Ovary (tissue), 9 donors: ENCODE measurements around the gene TBCEL. TPM values are rescaled to one million over a fixed set of nuclear protein-coding genes. Genes with fewer than 3 reads are reported as not detected.

Source experiments
- DNase-seq, 5 donors: peaks; one replicate each; pipeline ENCODE4 v3.0.0-alpha.2; 2019 to 2020
- H3K27ac ChIP-seq, 2 donors: fragments of 200-600 bp; one replicate each; pipeline versions ENCODE4 v1.5.1 to v1.8.0; 2019 to 2022
- H3K27me3 ChIP-seq: fragments of 200-600 bp; one replicate; pipeline ENCODE4 v1.8.0; 2022
- H3K36me3 ChIP-seq: fragments of 200-600 bp; sonication (generic); one replicate; pipeline ENCODE4 v1.5.1; 2019
- H3K4me1 ChIP-seq: one replicate; pipeline ENCODE4 v1.8.1; 2013; ENCODE audit warnings: mild to moderate bottlenecking, moderate library complexity; ENCODE audit not compliant: insufficient read depth
- H3K4me3 ChIP-seq: fragments of 200-600 bp; sonication (generic); one replicate; pipeline ENCODE4 v1.5.1; 2017
- H3K9me3 ChIP-seq, 2 donors: fragments of 200-600 bp in 1 of 2; sonication (generic) in 1 of 2; one replicate each; pipeline versions ENCODE4 v1.5.1 to v1.8.1; 2013 to 2019; ENCODE audit warnings: mild to moderate bottlenecking in 1 of 2, moderate library complexity in 1 of 2
- EP300 ChIP-seq: sonication (generic); formaldehyde crosslinking; IDR thresholded peaks from one replicate; pipeline ENCODE4 v1.6.1; 2017; ENCODE audit warnings: antibody characterized with exemption
- POLR2A ChIP-seq: fragments of 450-650 bp; IDR thresholded peaks from one replicate; pipeline ENCODE4 v1.6.1; 2017; ENCODE audit warnings: antibody characterized with exemption, mild to moderate bottlenecking, moderate library complexity
- WGBS, 3 donors: extraction: QIAGEN DNeasy Blood & Tissue Kit in 1 of 3; methylation state at CpG; one replicate each; pipeline versions ENCODE4 v1.1.5 to v1.1.7; 2013 to 2017; 5-methylcytosine and 5-hydroxymethylcytosine counted together
- intact Hi-C, 4 donors: fragments of 100-400 bp; cut with DNase I; formaldehyde crosslinking; loops; one replicate each; pipeline versions ENCODE4 v1.11.0 to v1.15.1; 2022 to 2023
- polyA plus RNA-seq, 2 donors: library from polyadenylated mRNA; stranded (reverse); fragments of 200-250 nt in 1 of 2; fragments of 350-450 nt in 1 of 2; fragmentation: Illumina TruSeq in 1 of 2; extraction: RNeasy Lipid Tissue Mini Kit (QIAGEN cat#74804) in 1 of 2; gene quantifications; one replicate each; pipeline ENCODE4 v1.2.3, GENCODE V29; 2013 to 2014
- total RNA-seq, 7 donors: library from RNA; depleted of rRNA in 2 of 7; stranded (reverse); fragments of >200 nt in 2 of 7; fragmentation: NEBNext Ultra II Directional in 3 of 7; extraction: Animal tissue kit (Norgen Biotek cat#: 25700) in 3 of 7; gene quantifications; one replicate each; pipeline versions ENCODE4 v1.1.0 to v1.2.4, GENCODE V29; 2016 to 2023
- TF ChIP-seq, protein P1 (sequence below), 3 donors: fragments of 450-650 bp in 2 of 3; fragments of 200-600 bp in 1 of 3; IDR thresholded peaks; one replicate each; pipeline versions ENCODE4 v1.5.1 to v1.8.0; 2016 to 2022; ENCODE audit warnings: antibody characterized with exemption in 3 of 3, mild to moderate bottlenecking in 1 of 3
- donor health status: DM: no; HTN: no; CAD: no; lungs with moderate emphysema.
- donor health status: DM: no; HTN: no; CAD: no.
- donor health status: Bipolar disorder and iron deficiency.
- donor health status: DM: yes; HTN: yes; CAD: no.
- donor health status: DM: no; HTN: no; CAD: no.
- donor health status: DM: yes; HTN: yes; CAD: no.

The TBCEL gene
- total and polyA plus RNA-seq, 9 donors, result 9.1 to 79.3 (median 45.8) TPM

GRCh38 chr11:120994091-120994859 lies 29.6 kb upstream of the TBCEL start:
- H3K36me3 ChIP-seq, result no peaks in the 10 kb centered on the region
- 28 to 40% (median 35%) methylated on average over 1 of the region's 1 CpG for WGBS, 3 donors
- no peak for DNase-seq
- H3K4me3 ChIP-seq, result no peak overlapping the region
- TF ChIP-seq EP300 (no peak), POLR2A (no peak)
- TF ChIP-seq, protein P1, sequence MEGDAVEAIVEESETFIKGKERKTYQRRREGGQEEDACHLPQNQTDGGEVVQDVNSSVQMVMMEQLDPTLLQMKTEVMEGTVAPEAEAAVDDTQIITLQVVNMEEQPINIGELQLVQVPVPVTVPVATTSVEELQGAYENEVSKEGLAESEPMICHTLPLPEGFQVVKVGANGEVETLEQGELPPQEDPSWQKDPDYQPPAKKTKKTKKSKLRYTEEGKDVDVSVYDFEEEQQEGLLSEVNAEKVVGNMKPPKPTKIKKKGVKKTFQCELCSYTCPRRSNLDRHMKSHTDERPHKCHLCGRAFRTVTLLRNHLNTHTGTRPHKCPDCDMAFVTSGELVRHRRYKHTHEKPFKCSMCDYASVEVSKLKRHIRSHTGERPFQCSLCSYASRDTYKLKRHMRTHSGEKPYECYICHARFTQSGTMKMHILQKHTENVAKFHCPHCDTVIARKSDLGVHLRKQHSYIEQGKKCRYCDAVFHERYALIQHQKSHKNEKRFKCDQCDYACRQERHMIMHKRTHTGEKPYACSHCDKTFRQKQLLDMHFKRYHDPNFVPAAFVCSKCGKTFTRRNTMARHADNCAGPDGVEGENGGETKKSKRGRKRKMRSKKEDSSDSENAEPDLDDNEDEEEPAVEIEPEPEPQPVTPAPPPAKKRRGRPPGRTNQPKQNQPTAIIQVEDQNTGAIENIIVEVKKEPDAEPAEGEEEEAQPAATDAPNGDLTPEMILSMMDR (IDR thresholded peaks at IDR 0.05), result no peak
- H3K4me1 ChIP-seq, result no peaks in the 10 kb centered on the region
- H3K9me3 ChIP-seq, result no peaks in the 10 kb centered on the region
- no peak overlapping the region for H3K27ac ChIP-seq
- H3K27me3 ChIP-seq, result no peaks in the 10 kb centered on the region
- intact Hi-C loops, result no loop called here

DNA sequence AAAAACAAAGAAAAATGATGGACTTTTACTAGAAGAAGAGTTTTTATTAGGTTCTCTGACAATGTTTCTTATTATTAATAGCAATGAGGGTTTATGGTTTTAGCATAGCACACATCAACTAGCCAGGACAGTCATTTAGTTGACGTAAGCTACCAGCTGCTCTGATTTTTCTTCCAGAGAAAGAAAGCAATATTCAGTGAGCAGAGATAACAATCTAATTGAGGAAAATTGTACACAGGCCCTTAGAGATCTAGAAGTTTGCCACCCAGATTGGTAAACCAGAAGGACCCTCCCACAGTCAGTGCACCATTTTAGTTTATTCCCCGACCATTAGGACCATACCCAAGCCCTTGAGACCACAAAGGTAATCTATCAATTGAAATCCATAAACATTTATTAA lies 28.7 kb upstream of the TBCEL start:
- Histone ChIP-seq H3K4me1 (no peaks in the 10 kb centered on the region), H3K27ac (no peak overlapping the region), H3K36me3 (no peaks in the 10 kb centered on the region), H3K9me3 (no peaks in the 10 kb centered on the region), H3K27me3 (no peaks in the 10 kb centered on the region), H3K4me3 (no peak overlapping the region)
- intact Hi-C loops, result no loop called here
- no peak for DNase-seq
- WGBS, 3 donors, result 87 to 94% (median 93%) methylated on average over 2 of the region's 2 CpGs
- TF ChIP-seq, protein P1 (IDR thresholded peaks at IDR 0.05), result no peak

- no peaks in the 10 kb centered on the region for H3K9me3 ChIP-seq
- WGBS, 3 donors, result 92 to 93% (median 93%) methylated on average over 5 of the region's 5 CpGs
- DNase-seq, result no peak
- no peaks in the 10 kb centered on the region for H3K36me3 ChIP-seq
- no peak for TF ChIP-seq EP300
- TF ChIP-seq, protein P1 (IDR thresholded peaks at IDR 0.05), result no peak
- TF ChIP-seq POLR2A, result no peak
- H3K4me3 ChIP-seq, result no peak overlapping the region
- no peak overlapping the region for H3K27ac ChIP-seq
- H3K27me3 ChIP-seq, result no peaks in the 10 kb centered on the region
- H3K4me1 ChIP-seq, result no peaks in the 10 kb centered on the region
- intact Hi-C loops, result no loop called here
These were observed 26.9 kb upstream of the TBCEL start for GRCh38 chr11:120996973-120997372.

DNA sequence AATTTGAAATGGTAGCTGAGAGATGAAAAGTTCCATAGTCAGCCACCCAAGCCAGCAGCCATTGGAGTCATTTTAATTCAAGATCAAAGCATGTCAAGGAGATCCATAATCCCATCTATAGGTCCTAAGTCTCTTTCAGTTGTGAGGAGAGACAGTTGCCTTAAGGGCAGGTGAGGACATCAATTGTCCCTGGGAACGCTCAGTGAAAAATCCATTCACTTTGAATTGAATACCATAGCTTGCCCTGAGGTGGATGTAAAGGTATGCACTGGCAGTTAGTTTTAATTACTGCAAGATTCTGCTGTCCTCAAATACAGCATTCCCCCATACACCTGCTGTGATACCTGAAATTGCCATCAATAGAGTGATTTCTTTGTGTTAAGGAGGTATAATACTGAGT lies 25.3 kb upstream of the TBCEL start:
- no peak for DNase-seq
- H3K4me3 ChIP-seq, result no peak overlapping the region
- no peaks in the 10 kb centered on the region for H3K9me3 ChIP-seq
- no peak for TF ChIP-seq POLR2A
- no peak for TF ChIP-seq EP300
- TF ChIP-seq, protein P1 (IDR thresholded peaks at IDR 0.05), result no peak
- intact Hi-C loops, result no loop called here
- H3K27me3 ChIP-seq, result no peaks in the 10 kb centered on the region
- H3K36me3 ChIP-seq, result no peaks in the 10 kb centered on the region
- no peak overlapping the region for H3K27ac ChIP-seq
- no peaks in the 10 kb centered on the region for H3K4me1 ChIP-seq
- 91 to 100% (median 97%) methylated on average over 1 of the region's 1 CpG for WGBS, 3 donors
